Naive B cell (primary cell): Measurements from ENCODE around the gene PEMT. TPM values are rescaled to one million over a fixed set of nuclear protein-coding genes. Genes with fewer than 3 reads are reported as not detected.
A peak's percentile ranks its signal among the peaks of the same experiment; 100 is the strongest.

Experiments used
- ATAC-seq, 2 donors: fragments of 150-1000 bp; cut with Tn5 transposase; 2 replicates each; pipeline ENCODE4 v1.10.0; 2021; ENCODE audit warnings: low read depth in 2 of 2, mild to moderate bottlenecking in 2 of 2, moderate library complexity in 2 of 2
- DNase-seq: peaks from one replicate; pipeline ENCODE4 v3.0.0; 2022
- H3K27ac Mint-ChIP-seq, 6 donors: one replicate each; pipeline ENCODE4 v1.8.0; 2020 to 2022; ENCODE audit warnings: mild to moderate bottlenecking in 6 of 6, mixed read lengths in 6 of 6, moderate library complexity in 5 of 6, inconsistent platforms in 2 of 6
- H3K27me3 Mint-ChIP-seq, 3 donors: one replicate each; pipeline ENCODE4 v1.8.0; 2021 to 2022; ENCODE audit warnings: mixed read lengths in 3 of 3, mild to moderate bottlenecking in 1 of 3
- H3K36me3 Mint-ChIP-seq, 2 donors: one replicate each; pipeline ENCODE4 v1.8.0; 2020 to 2022; ENCODE audit warnings: mixed read lengths in 2 of 2, inconsistent platforms in 1 of 2, mild to moderate bottlenecking in 1 of 2
- H3K4me1 Mint-ChIP-seq, 3 donors: one replicate each; pipeline ENCODE4 v1.8.0; 2020 to 2022; ENCODE audit warnings: mixed read lengths in 3 of 3, inconsistent platforms in 1 of 3, mild to moderate bottlenecking in 1 of 3, moderate library complexity in 1 of 3
- H3K4me3 Mint-ChIP-seq, 8 donors: one replicate each; pipeline ENCODE4 v1.8.0; 2020 to 2022; ENCODE audit warnings: mild to moderate bottlenecking in 8 of 8, mixed read lengths in 8 of 8, moderate library complexity in 8 of 8, inconsistent platforms in 2 of 8
- H3K9me3 Mint-ChIP-seq, 7 donors: one replicate each; pipeline ENCODE4 v1.8.0; 2020 to 2022; ENCODE audit warnings: mixed read lengths in 7 of 7, mild to moderate bottlenecking in 5 of 7, inconsistent platforms in 2 of 7, moderate library complexity in 1 of 7
- polyA plus RNA-seq, 6 donors: library from polyadenylated mRNA; unstranded; fragments of 300-500 nt; fragmentation: Illumina TruSeq; gene quantifications; one replicate each; pipeline ENCODE4 v1.2.3, GENCODE V29; 2021; ENCODE audit warnings: low read depth in 6 of 6

The PEMT gene
- polyA plus RNA-seq, 6 donors from 2014 or later, result 16.3 to 28.0 (median 21.3) TPM

DNA sequence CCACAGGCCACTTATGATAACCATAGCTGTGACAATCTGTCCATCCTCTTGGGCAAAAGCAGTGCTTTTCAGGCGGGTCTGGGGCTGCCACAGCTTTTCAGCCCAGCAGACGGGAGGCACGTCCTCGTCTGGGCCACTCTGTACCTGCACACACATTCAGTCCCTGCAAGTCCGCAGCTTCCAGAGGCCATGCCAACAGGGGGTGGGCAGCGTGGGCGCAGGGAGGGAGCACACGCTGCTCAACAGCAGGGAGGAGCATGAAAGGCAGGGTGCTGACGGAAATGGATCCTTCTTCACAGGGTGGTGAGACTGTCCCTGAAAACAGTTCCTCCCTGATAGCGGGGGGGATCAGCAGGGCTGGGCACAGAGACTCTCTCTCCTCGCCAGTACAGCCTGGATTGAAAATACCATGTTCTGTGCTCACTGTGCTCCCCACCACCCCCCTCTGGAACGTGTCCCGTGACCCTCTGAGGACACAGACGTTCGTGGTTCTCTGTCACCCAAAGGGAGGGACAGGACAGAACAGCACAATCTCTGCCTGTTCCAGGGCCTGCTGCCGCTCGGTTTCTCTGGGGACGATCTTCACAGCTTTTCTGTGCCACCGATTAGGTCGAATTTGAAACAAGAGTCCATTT, 41.7 kb downstream of the PEMT start:
- Mint-ChIP-seq H3K27ac (no peak overlapping the region), H3K27me3 (no peaks in the 10 kb centered on the region), H3K4me3 (no peak overlapping the region), H3K9me3 (no peaks in the 10 kb centered on the region), H3K4me1 (no peaks in the 10 kb centered on the region), H3K36me3 (no peaks in the 10 kb centered on the region)
- DNase-seq, result no peak
- no peak for ATAC-seq

- H3K4me3 Mint-ChIP-seq, result no peak overlapping the region
- no peak overlapping the region for H3K27ac Mint-ChIP-seq
- no peak for DNase-seq
- no peaks in the 10 kb centered on the region for H3K27me3 Mint-ChIP-seq
- H3K9me3 Mint-ChIP-seq, result no peaks in the 10 kb centered on the region
- ATAC-seq, result no peak
- H3K4me1 Mint-ChIP-seq, result no peaks in the 10 kb centered on the region
- no peaks in the 10 kb centered on the region for H3K36me3 Mint-ChIP-seq
Observed at GRCh38 chr17:17548044-17548443, 43.5 kb downstream of the PEMT start.

GRCh38 chr17:17547210-17547764, 44.2 kb downstream of the PEMT start:
- Mint-ChIP-seq H3K27ac (peak overlapping the region in 1 of 6 donors; percentile 44), H3K9me3 (no peaks in the 10 kb centered on the region), H3K4me3 (no peak overlapping the region), H3K27me3 (no peaks in the 10 kb centered on the region), H3K4me1 (no peaks in the 10 kb centered on the region), H3K36me3 (no peaks in the 10 kb centered on the region)
- no peak for ATAC-seq
- no peak for DNase-seq

- ATAC-seq (no peak), DNase-seq (no peak)
- Mint-ChIP-seq H3K9me3 (no peaks in the 10 kb centered on the region), H3K27me3 (no peaks in the 10 kb centered on the region), H3K4me3 (no peak overlapping the region), H3K4me1 (no peaks in the 10 kb centered on the region), H3K27ac (no peak overlapping the region), H3K36me3 (no peaks in the 10 kb centered on the region)
Observed at GRCh38 chr17:17546399-17547185, 44.9 kb downstream of the PEMT start.

DNA sequence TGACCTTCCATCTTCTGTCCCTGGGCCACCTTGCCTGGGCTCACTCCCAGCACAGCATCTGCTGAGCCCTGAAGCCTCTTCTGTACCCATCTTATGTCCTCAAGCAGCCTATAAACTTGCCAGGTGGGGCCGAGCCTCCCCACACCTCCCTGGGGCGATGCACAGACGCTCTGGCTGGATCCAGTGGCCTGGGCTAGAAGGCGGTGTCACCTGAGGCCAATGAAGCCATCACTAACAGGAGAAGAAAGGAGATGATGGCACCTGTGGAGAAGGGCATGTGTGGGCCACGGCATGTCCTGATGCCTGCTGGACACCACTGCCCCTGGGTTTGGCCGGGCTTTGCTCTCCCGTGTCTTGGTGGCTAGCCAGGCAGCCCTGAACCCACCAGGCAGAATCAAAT, 45.5 kb downstream of the PEMT start:
- no peaks in the 10 kb centered on the region for H3K9me3 Mint-ChIP-seq
- H3K27me3 Mint-ChIP-seq, result no peaks in the 10 kb centered on the region
- H3K4me3 Mint-ChIP-seq, result peak overlapping the region in 1 of 8 donors; percentile 66
- no peak overlapping the region for H3K27ac Mint-ChIP-seq
- ATAC-seq, result no peak
- no peak for DNase-seq
- H3K36me3 Mint-ChIP-seq, result no peaks in the 10 kb centered on the region
- H3K4me1 Mint-ChIP-seq, result no peaks in the 10 kb centered on the region

DNA sequence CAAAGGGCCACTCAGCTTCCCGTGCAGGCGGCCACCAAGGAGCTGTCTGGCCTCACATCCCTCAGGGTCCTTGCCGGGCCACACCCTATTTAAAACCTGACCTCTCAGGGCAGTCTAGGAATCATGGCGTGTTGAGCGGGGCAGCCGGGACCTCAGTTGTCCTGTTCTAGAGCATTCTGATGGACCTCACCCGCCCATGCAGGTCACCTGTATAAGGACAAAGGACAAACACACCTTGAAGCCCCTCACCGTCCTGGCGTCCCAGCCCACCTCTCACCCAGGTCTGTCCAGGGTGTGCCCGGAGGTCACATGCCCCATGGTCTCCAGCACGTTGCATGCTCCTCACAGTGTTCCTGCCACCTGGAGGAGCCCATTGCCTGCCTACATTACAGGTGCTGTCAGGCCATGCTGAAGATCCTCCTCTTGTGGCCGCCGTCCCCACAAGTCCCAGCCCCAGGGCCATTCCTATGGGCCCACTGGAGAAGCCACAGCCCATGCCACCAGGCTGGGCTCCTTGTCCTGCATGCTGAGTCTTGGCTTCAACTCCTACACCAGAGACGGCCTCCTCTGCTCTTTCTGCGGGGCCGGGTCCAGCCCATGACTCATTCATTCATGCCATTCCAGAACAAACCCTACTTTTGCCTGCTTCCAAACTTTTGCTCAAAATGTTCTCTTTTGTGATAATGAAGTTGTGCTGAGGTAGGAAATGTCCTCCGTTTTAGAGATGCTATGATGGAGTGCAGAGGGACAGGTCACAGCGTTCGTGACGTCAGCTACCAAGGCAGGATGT, 46.3 kb downstream of the PEMT start:
- DNase-seq, result no peak
- no peak for ATAC-seq
- Mint-ChIP-seq H3K27ac (no peak overlapping the region), H3K36me3 (no peaks in the 10 kb centered on the region), H3K4me3 (no peak overlapping the region), H3K9me3 (no peaks in the 10 kb centered on the region), H3K27me3 (no peaks in the 10 kb centered on the region), H3K4me1 (no peaks in the 10 kb centered on the region)

GRCh38 chr17:17542906-17543635, 48.4 kb downstream of the PEMT start:
- Mint-ChIP-seq H3K36me3 (no peaks in the 10 kb centered on the region), H3K4me3 (no peak overlapping the region), H3K27ac (no peak overlapping the region), H3K27me3 (no peaks in the 10 kb centered on the region), H3K9me3 (no peaks in the 10 kb centered on the region), H3K4me1 (no peaks in the 10 kb centered on the region)
- ATAC-seq, result no peak
- no peak for DNase-seq

DNA sequence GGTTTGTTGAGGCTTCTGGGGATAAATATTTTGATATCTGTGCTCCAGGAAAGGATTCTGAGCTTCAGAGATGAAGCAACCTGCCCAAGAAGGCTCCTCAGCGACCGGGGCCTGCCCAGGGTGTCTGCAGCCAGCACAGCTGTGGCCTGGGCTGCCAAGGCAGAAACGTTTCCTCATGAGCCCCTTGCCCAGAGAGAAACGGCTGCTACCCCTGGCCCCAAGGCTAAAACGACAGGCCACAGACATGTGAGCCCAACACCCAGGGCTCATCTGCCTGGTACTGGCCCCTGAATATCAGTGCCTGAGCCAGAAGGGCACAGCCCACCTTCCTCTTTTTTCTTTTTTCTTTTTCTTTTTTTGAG, 49.9 kb downstream of the PEMT start:
- DNase-seq (no peak), ATAC-seq (no peak)
- Mint-ChIP-seq H3K4me3 (no peak overlapping the region), H3K9me3 (no peaks in the 10 kb centered on the region), H3K27ac (no peak overlapping the region), H3K27me3 (no peaks in the 10 kb centered on the region), H3K36me3 (no peaks in the 10 kb centered on the region), H3K4me1 (no peaks in the 10 kb centered on the region)

- no peaks in the 10 kb centered on the region for H3K36me3 Mint-ChIP-seq
- no peak overlapping the region for H3K4me3 Mint-ChIP-seq
- H3K27me3 Mint-ChIP-seq, result no peaks in the 10 kb centered on the region
- no peaks in the 10 kb centered on the region for H3K9me3 Mint-ChIP-seq
- ATAC-seq, result no peak
- peak overlapping the region in 1 of 6 donors; percentile 84 for H3K27ac Mint-ChIP-seq
- H3K4me1 Mint-ChIP-seq, result no peaks in the 10 kb centered on the region
- DNase-seq, result no peak
Observed at GRCh38 chr17:17540935-17541639, 50.4 kb downstream of the PEMT start.

DNA sequence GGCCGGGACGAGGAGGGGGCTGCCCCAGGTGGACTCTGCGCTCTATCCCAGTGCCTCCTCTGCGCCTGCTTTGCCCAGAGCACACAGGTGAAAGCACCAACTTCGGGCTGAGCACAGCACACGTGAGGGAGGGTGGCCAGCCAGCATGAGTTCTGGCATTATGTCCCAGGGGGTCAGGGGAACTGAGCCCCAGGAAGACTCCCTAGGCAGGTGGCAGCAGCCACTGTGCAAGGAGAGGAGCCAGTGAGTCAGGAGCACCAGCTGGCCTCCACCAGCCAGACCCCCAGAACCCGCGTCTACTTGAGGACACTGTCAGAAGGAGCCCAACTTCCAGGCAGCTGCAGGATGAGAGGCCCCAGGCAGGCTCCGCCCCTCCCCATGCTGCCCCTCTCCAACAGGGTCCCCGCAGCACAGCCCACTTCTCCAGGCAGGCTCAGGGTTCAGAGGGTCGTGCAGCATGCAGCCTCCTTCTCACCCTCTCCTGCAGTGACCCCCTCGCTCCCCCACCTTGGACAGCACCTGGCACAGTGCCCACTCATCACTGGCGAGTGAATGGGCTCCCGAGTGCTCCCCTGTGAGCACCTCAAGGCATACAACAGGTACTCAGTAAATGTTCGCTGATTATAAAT, 51.1 kb downstream of the PEMT start:
- Mint-ChIP-seq H3K27me3 (no peaks in the 10 kb centered on the region), H3K4me1 (no peaks in the 10 kb centered on the region), H3K36me3 (no peaks in the 10 kb centered on the region), H3K4me3 (no peak overlapping the region), H3K27ac (no peak overlapping the region), H3K9me3 (no peaks in the 10 kb centered on the region)
- ATAC-seq (no peak), DNase-seq (no peak)

- no peak overlapping the region for H3K27ac Mint-ChIP-seq
Observed at GRCh38 chr17:17539591-17539990, 51.9 kb downstream of the PEMT start.

More at GRCh38 chr17:17539591-17539990, 51.9 kb downstream of the PEMT start:
- Mint-ChIP-seq H3K4me1 (no peaks in the 10 kb centered on the region), H3K27me3 (no peaks in the 10 kb centered on the region), H3K9me3 (no peaks in the 10 kb centered on the region), H3K4me3 (no peak overlapping the region), H3K36me3 (no peaks in the 10 kb centered on the region)
- no peak for DNase-seq
- ATAC-seq, result no peak
